HG03060 (cell line): Measurements from ENCODE around the gene TMBIM1.
"Not testable (repeated sequence)": the region's sequence is repeated elsewhere in the genome, so short reads cannot be mapped to it uniquely, and the experiment has no call there.

ENCODE experiments used
- ATAC-seq: cut with Tn5 transposase; IDR thresholded peaks from one replicate; pipeline ENCODE4 v1.9.1; 2021; ENCODE audit warnings: low read depth, moderate number of reproducible peaks; ENCODE audit not compliant: unreplicated experiment

TMBIM1 gene

GRCh38 chr2:218274586-218274985 lies 17.7 kb downstream of the TMBIM1 start:
- no peak for ATAC-seq

GRCh38 chr2:218273908-218274249 lies 18.4 kb downstream of the TMBIM1 start:
- ATAC-seq, result no peak

GRCh38 chr2:218273214-218273907 lies 18.9 kb downstream of the TMBIM1 start:
- ATAC-seq, result not testable (repeated sequence)

- ATAC-seq, result peak; percentile 29
Measured at GRCh38 chr2:218272531-218273212, 19.6 kb downstream of the TMBIM1 start.

GRCh38 chr2:218271865-218272530 lies 20.3 kb downstream of the TMBIM1 start:
- no peak for ATAC-seq

- ATAC-seq, result no peak
Measured at GRCh38 chr2:218271487-218271797, 20.9 kb downstream of the TMBIM1 start.

- no peak for ATAC-seq
Measured at GRCh38 chr2:218270721-218271486, 21.4 kb downstream of the TMBIM1 start.

GRCh38 chr2:218269900-218270720 lies 22.2 kb downstream of the TMBIM1 start, which contains the start of the genes AAMP and PNKD:
TSS of gene AAMP (minus strand) at chr2:218270137. CDS start at chr2:218270086, 51 bp downstream.
TSS of gene PNKD (plus strand) at chr2:218270519. CDS start at chr2:218270536, 17 bp downstream.
- peak; percentile 76 for ATAC-seq

- ATAC-seq, result no peak
Measured at GRCh38 chr2:218267259-218267658, 25.0 kb downstream of the TMBIM1 start.

GRCh38 chr2:218266316-218266979 lies 25.9 kb downstream of the TMBIM1 start:
- ATAC-seq, result no peak

GRCh38 chr2:218265626-218266025 lies 26.7 kb downstream of the TMBIM1 start:
- no peak for ATAC-seq

- no peak for ATAC-seq
Measured at GRCh38 chr2:218264773-218265561, 27.3 kb downstream of the TMBIM1 start.

GRCh38 chr2:218263817-218264641 lies 28.3 kb downstream of the TMBIM1 start:
- no peak for ATAC-seq

- ATAC-seq, result no peak
Measured at GRCh38 chr2:218262631-218263586, 29.4 kb downstream of the TMBIM1 start.

GRCh38 chr2:218262237-218262600 lies 30.1 kb downstream of the TMBIM1 start:
- no peak for ATAC-seq

GRCh38 chr2:218261423-218262236 lies 30.7 kb downstream of the TMBIM1 start:
- ATAC-seq, result no peak
